ENCODE results near the gene DNAJC3.
"Not testable (repeated sequence)": the region's sequence is repeated elsewhere in the genome, so short reads cannot be mapped to it uniquely, and the experiment has no call there.

Gene DNAJC3

DNA sequence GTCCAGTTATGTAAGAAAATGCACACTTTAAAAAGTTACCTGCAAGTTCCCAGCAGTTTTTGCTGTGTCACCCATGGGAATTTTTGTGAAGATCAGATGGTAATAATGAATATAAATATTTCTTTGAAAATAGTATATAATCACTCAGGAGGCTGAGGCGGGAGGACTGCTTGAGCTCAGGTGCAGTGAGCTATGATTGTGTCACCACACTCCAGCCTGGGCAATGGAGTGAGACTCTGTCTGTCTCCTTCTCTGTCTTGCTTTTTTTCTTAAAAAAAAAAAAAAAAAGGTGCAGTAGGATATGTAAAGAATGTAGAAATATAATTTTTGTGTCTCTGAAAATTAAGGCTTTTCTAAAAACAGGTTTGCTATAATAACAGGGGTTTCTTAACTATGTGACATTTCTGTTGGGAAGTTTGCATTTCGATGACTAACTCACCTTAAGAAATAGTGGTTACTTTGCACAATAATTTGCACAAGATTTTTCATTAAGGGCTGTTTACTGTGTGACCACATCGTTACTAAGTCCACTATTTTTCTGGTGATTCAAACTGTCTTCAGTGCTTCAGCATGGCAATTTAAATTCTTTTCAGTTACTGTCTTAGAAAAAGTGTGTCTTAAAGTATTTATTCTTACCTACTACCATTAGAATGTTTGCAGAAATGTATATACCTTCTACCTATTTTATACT, 37.3 kb downstream of the DNAJC3 start:
- DNase-seq: peak; percentile 33

DNA sequence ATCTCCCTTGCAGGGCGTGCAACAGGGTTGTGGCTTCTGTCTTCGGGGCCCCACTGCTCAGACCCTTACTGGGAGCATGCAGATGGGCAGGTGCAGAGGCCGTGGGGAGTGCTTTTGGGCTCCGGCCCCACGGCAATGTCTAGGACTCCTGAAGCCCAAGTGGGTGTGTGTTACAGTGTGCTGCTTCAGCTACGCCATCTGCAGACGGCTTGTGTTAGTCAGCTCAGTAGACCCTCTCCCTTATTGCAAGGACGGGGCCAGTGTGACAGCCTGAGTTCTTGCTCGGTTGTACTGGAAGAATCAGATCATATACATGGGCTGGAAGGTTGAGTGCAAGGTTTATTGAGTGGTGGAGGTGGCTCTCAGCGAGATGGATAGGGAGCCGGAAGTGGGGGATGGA, 39.3 kb downstream of the DNAJC3 start:
- DNase-seq: no peak

DNA sequence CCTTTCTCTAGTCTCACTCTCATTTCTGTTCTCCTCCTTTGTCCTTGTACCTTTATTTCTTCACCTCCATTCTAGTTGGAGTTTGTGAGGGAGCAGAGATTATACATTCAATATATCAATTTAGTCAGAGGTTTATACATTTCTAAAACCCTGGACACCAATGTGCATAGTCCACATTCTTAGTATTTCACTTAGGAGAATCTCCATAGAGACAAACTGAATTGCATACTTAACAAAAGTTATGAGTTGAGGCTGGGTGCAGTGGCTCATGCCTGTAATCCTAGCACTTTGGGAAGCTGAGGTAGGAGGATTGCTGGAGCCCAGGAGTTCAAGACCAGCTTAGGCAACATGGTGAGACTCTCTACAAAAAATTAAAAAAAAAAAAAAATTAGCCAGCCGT, 45.3 kb downstream of the DNAJC3 start:
- DNase-seq: no peak

DNA sequence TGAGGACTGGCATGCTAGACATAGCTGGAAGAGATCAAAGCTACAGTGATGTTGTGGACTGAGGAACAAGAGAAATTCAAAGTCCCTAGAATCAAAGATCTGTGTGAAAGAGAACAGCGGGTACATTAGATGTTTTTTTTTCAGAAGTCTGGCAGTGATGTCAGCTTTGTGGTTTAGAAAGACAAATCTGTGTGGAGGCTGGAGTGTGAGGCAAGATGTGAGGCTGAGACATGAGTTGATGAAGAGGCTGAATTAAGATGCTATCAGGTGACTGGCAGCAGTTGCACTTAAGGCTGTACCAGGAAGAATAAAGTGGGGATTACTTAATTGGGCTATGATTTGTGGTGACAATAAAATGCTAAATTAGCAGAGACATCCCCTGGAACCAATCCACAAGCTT, 46.5 kb downstream of the DNAJC3 start:
- no peak for DNase-seq

DNA sequence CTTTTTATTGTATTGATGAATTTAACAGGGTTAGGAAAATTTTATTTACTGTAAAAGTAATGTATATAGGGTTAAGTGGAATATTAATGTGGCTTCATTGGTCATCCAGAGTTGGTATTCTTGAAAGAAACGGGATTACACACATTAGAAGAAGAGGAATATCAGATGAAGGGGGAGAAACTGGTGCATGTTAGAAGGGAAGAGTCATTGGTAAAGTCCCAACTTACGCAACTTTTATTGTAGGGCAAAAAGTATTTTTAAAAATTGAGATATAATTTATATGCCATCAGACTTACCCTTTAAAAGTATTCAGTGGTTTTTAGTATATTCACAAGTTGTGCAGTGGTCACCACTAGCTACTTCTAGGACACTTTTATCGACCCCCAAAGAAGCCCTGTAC, 47.3 kb downstream of the DNAJC3 start:
- no peak for DNase-seq

DNA sequence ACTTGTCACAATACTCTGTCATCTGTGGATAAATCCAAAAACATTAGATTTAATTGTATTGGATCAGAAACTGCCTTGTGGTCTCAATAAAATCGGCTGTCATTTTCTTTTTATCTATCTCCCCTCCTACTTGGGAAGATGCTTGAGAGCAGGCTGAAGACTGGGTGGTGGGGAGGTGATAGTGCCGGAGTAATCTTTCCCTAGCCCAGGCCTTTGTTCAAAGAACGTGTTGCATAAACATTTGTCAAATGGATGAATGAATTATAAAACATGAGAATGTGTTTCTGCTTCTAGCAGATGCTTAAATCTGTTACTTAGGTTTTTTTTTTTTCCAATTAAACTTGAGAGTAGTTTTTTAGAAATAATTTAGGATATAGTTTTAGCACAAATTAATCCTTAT, 49.9 kb downstream of the DNAJC3 start:
- DNase-seq: no peak

DNA sequence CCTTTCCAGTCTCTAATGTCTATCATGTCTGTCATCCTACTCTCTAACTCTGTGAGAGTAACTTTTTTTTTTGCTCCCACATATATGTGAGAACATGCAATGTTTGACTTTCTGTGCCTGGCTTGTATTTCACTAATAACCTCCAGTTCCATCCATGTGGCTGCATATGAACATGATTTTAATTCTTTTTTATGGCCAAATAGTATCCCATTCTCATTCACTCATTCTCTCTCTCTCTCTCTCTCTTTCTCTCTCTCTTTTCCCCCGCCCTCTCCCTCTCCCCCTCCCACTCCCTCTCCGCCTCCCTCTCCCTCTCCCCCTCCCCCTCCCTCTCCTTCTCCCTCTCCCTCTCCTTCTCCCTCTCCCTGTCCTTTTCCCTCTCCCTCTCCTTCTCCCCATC, 52.0 kb downstream of the DNAJC3 start:
- DNase-seq: no peak

DNA sequence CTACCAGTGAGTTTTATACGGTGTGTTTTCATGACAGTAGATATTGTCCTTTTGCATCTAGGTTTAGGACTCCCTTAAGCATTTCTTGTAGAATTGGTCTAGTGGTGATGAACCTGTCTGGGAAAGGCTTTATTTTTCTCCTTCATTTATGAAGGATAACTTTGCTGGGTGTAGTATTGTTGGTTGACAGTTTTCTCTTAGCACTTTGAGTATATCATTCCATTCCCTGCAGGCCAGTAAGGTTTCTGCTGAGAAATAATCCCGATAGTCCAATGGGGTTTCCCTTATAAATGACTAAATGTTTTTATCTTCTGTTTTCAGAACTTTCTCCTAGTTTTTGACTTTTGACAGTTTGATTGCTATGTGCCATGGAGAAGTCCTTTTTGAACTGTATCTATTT, 57.2 kb downstream of the DNAJC3 start:
- no peak for DNase-seq

DNA sequence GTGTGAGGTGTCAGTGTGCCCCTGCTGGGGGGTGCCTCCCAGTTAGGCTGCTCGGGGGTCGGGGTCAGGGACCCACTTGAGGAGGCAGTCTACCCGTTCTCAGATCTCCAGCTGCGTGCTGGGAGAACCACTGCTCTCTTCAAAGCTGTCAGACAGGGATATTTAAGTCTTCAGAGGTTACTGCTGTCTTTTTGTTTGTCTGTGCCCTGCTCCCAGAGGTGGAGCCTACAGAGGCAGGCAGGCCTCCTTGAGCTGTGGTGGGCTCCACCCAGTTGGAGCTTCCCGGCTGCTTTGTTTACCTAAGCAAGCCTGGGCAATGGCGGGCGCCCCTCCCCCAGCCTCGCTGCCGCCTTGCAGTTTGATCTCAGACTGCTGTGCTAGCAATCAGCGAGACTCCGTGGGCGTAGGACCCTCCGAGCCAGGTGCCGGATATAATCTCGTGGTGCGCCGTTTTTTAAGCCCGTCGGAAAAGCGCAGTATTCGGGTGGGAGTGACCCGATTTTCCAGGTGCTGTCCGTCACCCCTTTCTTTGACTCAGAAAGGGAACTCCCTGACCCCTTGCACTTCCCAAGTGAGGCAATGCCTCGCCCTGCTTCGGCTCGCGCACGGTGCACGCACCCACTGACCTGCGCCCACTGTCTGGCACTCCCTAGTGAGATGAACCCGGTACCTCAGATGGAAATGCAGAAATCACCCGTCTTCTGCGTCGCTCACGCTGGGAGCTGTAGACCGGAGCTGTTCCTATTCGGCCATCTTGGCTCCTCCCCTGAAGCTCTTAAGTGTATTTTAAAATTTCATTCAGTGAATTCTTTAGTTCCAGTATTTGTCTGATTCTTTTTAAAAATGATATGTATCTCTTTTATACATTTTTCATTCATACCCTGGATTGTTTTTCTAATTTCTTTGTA, 63.4 kb downstream of the DNAJC3 start:
- not testable (repeated sequence) for DNase-seq

DNA sequence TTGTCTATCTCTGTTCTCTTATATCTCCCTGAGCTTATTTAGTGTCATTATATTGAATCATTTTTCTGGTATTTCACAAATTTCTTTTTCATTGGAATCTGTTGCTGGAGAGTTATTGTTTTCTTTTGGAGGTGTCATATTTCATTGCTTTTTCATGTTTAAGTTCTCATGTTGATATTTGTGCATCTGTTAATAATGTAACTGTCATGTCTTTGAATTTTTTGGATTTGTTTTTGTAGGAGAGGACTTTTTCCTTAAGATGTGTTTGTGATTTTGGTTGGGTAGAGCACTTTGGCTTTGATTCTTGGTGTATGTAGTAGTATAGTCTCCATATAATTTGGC, 64.0 kb downstream of the DNAJC3 start:
- DNase-seq: peak; percentile 19

DNA sequence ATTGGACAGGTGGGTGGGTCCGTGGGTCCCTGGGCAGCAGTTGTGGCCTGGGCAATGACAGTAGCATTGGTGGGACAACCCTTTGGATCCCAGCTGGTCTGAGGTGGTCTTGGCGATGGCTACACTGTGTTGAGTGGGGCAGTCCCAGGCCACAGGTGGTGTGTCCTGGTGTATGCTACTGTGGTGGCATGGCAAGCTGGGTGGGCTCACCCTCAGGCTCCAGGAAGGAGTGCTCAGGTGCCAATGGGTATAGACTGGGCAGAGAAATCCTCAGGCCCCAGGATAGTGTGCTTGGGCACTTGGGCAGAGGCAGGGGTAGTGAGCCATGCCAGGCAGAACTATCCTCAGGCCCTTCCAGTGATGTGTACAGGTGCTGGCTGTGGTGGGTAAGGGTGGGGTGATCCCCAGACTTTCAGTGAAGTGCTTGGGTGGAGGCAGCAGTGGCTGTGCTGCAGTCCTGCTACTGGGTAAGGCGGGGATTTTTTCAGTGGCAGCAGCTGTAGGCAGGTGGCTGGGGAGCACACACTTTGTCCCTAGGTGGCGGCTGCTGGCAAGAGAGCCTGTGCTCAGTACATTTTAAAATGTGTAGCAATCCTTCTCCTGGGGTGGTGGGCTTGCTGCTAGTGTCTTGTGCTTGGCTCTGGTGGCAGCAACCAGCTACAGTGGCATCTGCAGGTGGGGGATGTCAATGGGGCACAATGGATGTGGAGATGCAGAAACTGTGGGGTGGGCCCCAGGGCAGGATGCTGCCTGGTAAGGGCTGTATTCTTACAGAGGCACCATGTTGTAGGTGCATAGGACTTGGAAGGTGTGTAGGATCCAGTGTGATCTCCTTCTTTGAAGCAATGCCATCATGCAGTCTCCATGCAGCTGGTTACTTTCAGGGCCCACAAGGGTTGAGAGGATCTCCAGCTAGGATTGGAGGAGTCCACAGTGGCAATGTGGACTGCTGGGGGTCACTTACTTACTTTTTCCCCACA, 64.9 kb downstream of the DNAJC3 start:
- DNase-seq: no peak

DNA sequence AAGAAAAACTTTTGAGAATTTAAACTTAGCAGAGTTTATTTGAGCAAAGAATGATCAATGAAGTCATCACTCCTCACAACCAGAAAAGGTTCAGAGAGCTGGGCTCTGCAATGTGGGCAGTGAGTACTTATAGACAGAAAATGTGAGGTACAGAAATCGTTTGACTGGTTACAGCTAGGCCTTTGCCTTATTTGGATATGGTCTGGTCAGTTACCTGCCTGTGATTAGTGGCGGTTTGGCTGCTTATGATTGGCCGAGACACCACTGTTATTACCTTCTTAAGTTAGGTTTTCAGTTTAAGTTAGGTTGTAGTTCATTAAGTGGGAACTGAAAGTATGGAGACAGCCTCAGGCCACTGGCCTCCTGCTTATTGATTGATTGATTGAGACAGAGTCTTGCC, 66.3 kb downstream of the DNAJC3 start:
- no peak for DNase-seq

DNA sequence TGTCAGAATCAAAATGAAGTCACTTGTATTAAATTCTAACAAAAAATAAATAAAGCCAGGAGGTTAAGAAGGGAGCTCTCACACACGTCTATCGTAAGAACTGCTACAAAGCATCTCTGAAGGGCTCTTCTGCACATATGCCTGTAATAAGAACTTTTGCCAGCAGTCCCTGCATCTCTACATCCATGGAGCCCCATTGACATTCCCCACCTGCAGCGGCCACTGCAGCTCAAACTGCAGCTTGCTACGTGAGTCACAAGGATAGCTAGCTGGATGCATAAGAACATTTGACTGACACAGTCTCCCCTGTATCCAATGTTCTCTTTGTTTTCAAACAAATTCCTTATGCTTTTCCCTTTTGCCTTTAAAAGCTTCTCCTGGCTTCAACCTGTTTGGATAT, 68.3 kb downstream of the DNAJC3 start:
- DNase-seq: no peak

DNA sequence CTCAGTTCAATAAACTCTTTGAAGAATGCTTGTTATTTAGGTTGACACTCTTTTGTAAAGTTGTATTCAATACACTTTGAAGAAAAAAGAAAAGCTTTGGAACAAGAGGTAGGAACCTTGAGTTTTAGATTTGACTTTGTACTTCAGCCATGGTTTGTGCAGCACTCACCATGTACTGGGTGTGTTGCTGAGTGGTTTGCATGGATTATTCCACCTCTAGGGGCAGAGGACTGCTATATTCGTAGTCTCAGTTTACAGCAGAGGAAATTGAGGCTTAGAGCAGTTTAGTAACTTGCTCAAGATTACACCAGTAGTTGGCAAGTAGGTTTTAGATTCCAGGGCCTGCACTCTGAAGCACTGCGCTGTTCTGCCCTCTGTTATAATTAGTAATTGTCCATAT, 68.8 kb downstream of the DNAJC3 start:
- no peak for DNase-seq

DNA sequence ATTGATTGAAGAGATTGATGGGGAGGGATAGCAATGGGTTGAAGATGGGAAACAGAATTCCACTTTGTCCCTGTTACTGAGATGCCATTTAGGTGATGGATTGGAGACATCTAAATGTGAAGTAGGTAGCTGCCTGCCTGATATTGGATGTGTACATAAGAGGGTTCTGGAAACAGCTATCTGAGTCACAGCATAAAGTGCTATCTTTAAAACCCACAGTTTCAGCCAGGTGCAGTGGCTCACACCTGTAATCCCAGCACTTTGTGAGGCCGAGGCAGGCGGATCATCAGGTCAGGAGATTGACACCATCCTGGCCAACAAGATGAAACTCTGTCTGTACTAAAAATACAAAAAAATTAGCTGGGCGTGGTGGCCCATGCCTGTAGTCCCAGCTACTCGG, 72.6 kb downstream of the DNAJC3 start:
- DNase-seq: no peak

DNA sequence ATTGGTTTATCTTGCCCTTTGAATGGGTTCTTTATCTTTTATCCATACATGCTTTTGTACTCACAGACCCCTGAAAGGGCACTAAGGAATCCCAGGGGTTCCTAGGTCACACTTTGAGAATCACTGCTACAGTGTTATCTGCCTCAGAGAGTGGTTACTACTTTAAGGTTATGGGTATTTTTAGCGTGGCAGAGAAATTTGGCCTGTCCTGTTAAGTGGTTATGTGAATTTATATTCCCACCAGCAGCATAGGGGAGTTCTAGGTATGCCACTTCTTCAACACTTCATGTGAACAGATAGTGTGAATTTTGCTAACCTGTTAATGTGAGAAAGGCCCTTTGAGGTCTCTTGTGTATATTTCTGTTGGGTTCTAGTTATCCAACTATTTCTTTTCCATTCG, 75.7 kb downstream of the DNAJC3 start:
- DNase-seq: no peak

DNA sequence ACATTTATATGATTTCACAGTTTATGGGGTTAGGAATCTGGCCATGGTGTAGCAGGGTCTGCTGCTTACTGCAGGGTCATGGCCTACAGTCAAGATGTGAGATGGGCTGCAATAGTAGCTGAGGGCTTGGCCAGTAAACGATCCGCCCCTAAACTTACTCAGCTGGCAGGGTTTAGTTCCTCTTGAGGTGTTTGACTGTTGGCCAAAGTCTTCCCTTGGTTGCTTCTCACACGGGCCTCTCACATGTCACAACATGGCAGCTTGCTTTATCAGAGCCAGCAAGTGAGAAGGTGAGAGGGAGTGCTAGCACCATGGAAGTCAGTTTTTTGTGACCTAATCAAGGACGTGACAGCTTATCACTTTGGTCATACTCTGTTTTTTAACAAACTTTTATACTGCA, 77.1 kb downstream of the DNAJC3 start:
- no peak for DNase-seq

DNA sequence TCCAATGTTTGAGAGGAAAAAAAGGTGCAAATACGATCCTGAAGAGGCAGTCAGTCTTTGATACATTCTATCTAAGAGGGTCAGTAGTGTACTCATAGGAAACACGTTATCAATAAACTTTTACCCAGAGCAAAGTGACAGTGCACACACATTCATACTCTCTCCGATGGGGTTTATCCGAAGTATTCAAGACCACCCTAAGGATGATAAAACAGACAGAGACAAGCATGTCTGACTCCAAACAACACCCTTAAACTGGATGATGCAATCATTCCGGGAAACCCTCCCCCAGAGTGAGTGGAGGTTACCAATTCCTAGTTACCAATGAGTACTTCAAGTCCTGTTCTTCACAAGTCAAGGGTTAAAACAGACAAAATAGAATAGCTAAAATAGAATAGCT, 79.1 kb downstream of the DNAJC3 start:
- DNase-seq: no peak

DNA sequence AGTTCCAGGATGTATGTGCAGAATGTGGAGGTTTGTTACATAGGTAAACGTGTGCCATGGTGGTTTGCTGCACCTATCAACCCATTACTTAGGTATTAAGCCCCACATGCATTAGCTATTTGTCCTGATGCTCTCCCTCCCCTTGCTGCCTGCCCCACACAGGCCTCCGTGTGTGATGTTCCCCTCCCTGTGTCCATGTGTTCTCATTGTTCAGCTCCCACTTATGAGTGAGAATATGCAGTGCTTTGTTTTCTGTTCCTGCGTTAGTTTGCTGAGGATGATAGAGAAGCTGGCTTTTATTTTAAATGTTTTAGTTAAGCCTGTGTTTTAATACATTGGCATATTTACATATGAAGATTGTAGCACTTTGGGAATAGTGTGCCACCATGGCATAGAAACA, 85.7 kb downstream of the DNAJC3 start:
- not testable (repeated sequence) for DNase-seq

DNA sequence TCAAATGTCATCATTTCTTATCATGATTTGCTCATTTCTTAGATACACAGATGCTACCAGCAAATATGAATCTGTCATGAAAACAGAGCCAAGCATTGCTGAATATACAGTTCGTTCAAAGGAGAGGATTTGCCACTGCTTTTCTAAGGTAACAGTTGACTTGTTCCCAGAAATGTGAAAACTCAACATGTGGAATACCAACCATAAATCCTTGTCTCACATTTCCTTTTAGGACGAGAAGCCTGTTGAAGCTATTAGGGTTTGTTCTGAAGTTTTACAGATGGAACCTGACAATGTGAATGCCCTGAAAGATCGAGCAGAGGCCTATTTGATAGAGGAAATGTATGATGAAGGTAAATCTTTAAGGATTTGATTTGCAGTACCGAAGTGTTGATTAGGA, 86.7 kb downstream of the DNAJC3 start:
- no peak for DNase-seq

DNA sequence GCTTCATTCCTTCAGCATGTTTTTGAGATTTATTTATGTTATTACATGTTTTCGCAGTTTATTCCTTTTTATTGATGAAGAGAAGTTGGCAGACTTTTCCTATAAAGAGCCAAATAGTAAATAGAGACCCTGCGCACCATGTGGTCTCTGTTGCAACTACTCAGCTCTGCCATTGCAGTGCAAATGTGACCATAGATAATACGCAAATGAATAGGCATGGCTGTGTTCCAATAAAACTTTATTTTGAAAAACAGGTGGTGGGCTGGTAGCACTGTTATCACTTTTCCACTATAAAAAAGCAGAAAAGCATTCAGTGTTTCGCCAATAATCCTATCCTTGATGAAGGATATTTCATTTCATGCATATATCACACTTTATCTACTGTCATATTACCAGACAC, 95.0 kb downstream of the DNAJC3 start:
- no peak for DNase-seq

DNA sequence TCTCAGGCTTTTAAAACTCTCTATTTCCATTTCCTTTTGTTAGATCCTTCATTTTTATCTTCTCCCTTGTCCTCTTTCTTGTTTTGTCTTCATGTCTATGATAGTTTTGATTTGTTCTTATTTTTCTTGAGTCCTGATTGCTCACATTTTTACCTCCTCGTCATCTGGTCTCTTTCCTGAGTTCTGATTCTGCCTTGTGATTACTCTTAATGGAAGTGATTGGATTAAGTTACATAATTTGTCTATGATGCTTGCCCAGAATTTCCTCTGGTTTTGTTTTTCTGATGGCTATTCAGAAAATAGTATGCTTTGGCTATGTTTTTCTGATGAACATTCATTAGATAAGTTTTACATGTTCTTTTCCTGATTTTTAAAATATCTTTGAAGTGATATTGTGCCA, 102.6 kb downstream of the DNAJC3 start:
- DNase-seq: no peak

DNA sequence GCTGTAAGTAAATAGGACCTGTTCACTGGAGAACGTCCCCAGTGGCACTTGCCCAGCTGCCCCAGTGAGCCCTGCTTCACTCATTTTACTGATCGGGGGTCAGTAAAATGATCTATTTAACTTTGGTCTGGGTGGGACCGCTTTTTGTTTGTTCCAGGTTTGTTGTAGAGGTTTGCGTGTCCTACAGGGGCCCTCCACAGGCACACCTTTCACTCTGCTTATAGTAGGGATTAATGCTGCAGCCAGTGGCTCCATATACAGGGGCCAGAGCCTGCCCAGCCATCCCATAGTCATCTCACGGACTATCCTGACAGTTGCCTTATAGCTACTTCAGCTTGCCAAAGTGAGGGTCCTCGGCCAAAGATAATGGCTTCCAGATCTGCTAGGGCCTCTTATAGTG, 104.1 kb downstream of the DNAJC3 start:
- no peak for DNase-seq

Measured in fibroblast of skin of back (primary cell).